Stimulated activated CD8-positive, alpha-beta memory T cell treated with anti-CD3 and anti-CD28 coated beads, Interleukin-15, amount 100 ng/mL, for 4 hours (primary cell): ENCODE data around the gene RAET1G.
A peak's percentile ranks its signal among the peaks of the same experiment; 100 is the strongest.
"Not testable (repeated sequence)": the region's sequence is repeated elsewhere in the genome, so short reads cannot be mapped to it uniquely, and the experiment has no call there.

Source experiments
- DNase-seq, 2 donors: peaks; one replicate each; pipeline ENCODE4 v3.0.0-alpha.2; 2020; ENCODE audit warnings: low read depth in 2 of 2

Gene RAET1G

DNA sequence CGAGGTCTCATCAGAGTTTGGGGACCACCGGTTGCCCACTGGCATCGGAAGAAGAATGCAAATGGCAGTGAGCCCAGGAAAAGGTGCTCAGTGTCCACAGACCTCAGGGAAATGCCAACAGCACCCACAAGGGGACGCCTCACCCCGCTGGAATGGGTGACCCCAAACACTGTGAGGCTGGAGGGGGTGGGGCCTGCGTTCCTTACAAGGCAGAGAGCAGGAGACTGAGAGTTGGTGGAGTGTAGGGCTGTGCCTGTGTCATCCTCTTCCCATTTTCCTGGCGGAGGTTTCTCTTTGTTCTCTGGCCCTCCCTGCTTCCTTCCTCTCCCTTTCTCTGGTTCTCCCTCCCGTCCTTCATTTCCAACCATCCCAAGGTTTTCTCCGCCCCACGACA is 31.0 kb upstream of the RAET1G start:
- not testable (repeated sequence) for DNase-seq

DNA sequence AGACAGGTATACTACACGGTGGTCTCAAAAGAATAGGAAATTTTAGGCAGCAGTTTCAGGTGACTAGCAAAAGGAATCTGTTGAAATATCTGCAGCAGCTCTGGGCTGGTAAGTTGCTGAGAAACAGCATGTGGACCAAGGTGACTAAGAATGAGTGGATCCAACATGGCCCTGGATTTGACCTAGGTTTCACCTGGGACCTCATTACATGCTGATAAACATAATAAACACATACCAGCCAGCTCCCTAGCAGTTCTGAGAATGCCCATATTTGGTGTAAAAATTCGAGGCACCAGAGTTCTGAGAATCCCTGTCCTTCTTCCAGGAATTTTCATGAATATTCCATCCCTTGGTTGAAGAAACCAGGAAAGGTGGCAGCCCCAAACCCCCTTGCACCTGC is 30.5 kb upstream of the RAET1G start:
- DNase-seq, result not testable (repeated sequence)

DNA sequence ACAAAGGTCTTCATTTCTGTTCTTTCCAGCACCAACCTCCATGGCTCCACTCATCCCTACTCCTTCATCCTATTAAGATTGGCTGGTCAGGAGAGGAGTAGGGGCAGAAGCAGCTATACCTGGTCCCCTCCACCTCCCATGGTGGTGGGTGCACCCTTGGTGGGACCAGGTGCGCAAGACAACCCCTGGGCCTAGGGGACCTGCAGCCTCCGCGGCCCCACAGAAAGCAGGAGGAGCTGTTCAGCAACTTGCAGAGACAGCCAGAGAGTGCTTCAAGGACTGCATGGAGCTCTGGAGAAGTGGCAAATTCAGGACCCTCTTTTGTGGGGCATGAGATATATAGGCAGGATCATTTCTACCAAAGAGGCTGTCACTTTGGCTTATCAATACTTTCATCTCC is 28.7 kb upstream of the RAET1G start:
- DNase-seq, result no peak

DNA sequence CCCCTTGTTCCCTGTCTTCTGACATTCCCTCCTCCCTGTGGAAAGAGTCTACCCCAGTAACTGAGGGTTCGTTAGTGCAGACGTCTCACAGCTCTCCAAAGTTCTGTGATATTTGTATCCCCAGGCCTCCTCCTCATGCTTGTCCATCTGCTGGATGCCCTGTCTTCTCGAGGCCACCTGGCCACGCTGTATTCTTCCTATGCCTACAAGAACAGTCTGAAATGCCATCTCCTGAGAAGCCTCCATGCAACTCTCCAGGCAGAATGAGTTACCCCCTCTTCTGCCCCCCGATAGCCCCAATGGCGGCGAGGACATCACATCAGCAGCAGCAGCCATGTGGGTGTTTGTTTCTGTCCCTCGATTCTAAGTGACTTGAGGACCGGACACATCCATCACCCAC is 28.2 kb upstream of the RAET1G start:
- no peak for DNase-seq

DNA sequence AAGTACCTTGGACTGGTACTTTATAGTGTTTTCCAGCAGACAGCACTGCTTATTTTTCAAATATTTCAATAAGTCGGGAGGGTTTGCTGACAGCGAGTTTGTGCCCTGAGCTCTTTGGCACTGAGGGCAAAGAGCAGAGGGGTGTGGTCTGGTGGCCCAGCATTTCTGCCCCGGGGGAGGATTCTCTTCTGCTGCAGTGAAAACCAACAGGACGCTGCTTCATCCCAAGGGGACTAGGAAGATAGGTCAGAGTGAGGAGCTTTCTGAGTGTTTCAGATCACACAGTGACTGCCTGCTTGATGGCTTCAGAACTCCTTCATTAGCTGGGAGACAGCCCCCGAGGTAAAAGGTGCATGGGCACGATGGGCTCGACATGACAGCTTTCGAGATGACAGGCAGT is 27.5 kb upstream of the RAET1G start:
- DNase-seq, result no peak

DNA sequence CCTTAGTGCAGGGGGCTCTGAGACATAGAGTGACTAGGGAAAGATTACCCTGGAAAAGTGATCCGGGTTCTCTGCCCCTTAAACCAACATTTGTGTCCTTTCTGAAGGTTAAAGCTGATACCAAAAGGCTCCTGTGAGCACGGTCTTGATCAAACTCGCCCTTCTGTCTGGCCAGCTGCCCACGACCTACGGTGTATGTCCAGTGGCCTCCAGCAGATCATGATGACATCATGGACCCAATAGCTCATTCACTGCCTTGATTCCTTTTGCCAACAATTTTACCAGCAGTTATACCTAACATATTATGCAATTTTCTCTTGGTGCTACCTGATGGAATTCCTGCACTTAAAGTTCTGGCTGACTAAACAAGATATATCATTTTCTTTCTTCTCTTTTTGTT is 25.7 kb upstream of the RAET1G start:
- DNase-seq, result no peak

DNA sequence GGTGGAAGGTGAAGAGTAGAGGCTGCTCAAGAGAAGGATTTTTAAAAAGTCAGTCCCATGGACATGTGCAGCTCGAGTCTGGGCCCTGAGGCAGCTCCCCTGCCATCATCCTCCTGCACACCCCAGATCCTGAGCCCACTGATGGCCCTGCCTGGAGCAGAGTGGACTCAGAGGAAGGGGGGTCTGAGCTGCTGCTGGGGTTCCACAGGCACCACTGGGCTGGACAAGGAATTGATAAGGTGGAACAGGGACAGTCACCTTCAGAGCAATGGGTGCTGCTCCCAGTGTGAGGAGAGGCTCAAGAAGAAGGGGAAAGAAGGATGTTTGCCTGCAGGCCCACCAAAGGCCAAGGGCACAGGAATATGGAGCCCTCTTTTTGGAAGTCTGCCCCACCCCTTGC is 25.1 kb upstream of the RAET1G start:
- no peak for DNase-seq

DNA sequence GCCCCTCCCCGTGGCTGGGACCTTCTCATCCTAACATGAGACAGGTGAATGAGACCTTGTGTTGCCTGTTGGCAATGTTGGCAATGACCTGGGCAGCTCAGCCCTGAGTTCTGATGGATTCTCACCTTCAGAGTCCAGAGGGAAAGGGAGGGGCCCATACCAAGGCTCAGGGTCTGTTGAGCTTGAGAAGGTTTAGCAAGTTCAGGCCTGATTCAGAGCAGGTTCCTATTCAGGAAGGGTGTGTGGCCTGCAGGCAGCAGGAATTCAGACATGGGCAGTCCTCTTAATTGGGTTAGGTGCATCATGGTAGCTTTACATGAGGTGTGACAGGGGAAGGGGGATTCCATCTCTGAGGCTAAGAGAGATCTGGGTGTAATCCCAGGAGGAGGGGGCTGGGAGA is 24.6 kb upstream of the RAET1G start:
- DNase-seq, result not testable (repeated sequence)

DNA sequence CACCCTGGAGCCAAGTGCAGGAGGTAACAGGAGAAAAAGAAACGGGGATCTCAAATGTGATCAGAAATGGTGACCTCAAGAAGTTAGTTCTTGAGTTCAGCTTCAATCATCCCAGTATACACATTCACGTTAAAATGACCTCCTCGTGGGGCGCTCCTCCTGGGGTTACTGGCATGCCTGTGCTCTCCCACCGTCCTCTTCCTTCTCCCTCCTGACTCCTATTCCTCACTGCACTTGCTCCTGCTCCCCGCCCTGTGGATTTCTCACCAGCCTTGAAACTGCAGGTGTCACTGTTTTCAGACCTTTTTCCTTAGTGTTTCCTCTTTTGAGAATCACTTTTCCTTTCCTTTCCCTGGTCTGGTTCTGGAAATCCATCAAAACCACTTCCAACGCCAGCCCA is 23.7 kb upstream of the RAET1G start:
- not testable (repeated sequence) for DNase-seq

DNA sequence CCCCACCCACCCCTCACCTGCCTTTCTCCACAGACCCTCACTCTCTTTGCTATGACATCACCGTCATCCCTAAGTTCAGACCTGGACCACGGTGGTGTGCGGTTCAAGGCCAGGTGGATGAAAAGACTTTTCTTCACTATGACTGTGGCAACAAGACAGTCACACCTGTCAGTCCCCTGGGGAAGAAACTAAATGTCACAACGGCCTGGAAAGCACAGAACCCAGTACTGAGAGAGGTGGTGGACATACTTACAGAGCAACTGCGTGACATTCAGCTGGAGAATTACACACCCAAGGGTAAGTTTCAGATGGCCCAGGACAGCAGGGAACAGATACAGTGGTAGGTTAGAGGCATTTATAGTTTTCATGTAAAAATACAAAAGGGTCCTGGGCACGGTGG is 22.4 kb upstream of the RAET1G start:
- not testable (repeated sequence) for DNase-seq

DNA sequence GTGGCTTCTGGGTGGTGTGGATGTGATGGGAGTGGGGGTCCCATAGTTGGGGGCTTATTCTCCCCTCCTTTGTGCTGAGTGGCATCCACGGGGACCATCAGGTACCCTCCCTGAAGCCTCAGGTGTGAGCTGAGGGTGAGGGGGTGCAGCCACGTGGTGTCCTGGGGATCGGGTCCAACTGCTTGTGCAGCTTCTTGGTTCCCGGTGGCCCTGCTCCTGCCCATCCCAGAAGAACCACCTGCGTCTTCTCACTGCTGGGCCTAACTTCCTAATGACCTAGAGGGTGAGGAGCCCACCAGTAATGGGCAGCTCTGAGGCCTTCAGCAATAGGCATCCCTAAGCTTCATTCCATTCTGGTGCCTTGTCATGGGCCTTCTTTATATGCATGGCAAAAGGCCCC is 20.4 kb upstream of the RAET1G start:
- not testable (repeated sequence) for DNase-seq

DNA sequence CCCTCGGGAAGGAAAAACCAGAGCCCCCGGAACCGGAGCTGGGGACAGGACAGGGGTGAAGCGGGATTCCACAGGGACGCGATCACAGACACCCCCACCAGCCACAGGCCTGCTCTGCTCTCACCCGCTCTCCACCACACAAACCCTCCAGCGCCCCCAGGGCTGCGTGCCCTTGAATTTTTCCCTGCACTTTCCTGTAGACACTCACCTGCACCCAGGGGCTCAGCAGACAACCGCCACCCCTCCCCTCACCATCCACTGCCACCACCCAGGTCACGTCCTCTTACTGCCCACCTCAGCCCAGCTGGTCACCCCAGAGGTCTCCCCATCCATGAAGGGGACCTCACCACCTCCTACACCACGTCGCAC is 19.5 kb upstream of the RAET1G start:
- DNase-seq, result no peak

DNA sequence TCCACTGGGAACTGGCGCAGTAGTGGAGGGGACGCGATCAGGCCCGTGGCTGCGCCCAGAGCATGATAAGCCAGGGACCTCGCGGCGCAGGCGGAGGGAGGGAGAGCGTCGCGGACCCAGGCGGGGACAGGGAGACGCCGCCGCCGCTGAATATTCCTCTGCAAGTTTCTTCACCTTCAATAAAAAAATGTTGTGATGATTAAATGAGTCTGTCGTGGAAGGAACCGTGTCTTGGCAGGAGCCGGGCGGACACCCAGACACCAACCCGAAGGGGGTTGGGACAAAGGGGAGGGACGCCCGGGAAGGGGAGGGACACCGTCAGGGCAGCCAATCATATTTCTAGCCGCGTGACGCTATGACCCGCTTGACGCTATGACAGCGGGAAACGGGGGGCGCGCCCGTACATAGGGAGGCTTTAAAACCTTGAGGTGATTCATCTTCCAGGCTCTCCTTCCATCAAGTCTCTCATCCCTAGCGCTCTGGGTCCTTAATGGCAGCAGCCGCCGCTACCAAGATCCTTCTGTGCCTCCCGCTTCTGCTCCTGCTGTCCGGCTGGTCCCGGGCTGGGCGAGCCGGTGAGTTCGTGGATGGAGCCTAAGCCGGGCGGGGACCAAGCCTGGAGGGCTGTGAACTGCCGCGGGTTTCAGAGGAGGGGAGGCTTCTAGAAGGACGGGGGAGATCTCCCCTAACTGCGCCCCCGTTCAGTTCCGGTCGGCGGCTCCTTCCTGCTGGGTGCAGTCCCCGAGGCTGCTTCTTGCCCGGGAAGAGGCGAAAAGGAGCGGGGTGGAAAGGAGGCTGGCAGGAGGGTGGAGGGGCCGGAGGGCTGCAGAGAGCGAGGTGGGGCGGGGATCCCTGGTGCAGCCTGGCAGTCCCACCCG is 18.9 kb upstream of the RAET1G start, which contains the start of gene ULBP2:
ULBP2 (plus strand) TSS at position 432 of the 878 bp plus-strand sequence; CDS start at position 491, 59 bp downstream.
- peak; percentile 84 to 89 for DNase-seq

DNA sequence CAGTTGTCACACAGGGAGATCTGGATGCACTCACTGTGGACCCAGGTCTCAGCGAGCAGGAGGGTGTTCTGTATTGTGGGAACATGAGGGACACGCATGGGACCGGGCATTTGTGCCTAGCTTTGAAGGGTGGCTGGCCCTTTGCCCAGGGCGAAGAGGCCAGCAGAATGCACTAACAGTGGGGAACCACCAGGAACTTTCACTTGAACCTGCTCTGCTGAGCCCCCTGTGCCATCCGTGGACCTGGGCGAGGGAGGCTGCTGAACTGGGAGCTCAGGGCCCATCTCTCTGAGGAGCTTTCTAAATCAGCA is 17.7 kb upstream of the RAET1G start:
- no peak for DNase-seq

DNA sequence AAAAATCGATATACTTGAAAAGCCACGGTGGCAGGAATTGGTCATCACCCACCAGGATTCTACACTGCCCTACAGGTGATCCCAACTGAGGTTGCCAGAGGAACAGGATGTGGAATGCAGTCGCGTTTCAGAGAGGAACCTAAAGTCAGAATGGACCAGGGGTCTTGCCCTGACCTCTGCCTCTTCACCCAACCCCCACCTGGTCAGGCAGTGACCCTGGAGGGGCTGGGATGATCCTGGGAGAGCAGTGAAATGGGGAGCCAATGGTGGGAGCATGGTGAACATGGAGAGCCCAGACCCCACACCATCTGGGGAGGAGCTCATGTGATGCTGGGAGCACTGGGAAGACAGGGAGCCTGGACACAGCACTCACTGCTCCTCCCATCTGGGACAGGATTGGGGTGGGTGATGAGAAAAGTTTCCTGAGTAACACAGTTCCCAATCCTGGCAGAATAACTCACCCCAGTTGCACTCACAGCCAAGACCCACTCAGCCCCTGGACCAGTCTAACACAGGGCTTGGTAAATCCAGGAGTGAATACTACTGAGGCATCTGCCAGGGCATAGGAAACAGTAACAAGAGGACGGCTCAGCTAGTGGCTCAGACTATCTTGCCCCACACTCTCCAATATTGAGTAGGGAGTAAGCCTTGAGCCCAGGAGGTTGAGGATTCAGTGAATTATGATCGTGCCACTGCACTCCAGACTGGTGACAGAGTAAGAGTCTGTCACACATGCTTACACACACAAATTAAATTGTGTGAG is 17.2 kb upstream of the RAET1G start:
- no peak for DNase-seq

DNA sequence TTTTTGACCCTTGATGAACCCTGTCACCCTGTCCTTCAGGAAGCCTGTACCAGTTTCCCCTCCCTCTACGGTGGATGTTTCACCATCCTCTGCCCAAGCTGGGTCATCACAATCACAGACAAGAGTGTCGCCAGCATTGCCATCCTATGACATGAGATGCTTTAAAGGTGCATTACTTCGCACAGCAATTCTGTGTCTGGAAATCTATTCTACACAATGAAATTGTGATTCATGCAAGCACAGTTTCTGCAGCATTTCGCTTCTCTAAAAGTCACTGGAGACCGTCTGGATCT is 16.4 kb upstream of the RAET1G start:
- DNase-seq, result no peak

DNA sequence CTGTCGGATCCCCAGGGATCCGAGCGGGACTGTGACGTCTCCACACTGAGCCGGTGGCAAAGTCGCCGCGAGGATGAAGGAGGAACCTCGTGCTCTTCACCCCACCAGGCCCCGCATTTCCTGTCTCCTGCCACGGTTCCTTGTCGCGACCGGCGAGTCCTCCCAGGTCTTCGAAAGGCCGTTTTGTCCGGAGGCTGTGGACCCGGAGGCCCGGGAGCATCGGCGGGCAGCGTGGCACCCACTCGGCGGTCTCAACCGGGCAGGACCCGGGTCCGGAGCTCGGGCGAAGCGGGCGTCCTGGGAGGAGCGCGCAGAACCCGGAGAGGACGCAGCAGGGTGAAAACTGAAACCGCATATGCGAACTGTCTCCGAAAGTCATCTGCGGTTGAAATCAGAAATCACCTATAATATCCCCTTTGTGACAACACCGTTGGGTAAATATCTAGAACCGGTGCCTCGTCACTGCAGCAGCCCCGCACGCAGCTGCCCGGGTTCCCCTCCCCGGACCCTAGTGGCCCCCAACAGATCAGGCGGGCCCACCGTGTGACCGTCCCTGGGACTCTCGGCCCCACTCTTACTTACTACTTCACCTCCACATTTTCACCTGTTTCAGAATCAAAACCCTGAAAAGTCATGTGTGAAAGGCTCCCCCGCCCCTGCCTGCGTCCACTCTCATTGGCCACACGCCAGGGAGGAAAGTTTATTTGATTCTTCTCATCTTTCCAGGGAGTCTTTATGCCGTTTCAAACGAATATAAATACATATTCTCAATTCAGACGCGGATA is 15.8 kb upstream of the RAET1G start:
- DNase-seq, result no peak

DNA sequence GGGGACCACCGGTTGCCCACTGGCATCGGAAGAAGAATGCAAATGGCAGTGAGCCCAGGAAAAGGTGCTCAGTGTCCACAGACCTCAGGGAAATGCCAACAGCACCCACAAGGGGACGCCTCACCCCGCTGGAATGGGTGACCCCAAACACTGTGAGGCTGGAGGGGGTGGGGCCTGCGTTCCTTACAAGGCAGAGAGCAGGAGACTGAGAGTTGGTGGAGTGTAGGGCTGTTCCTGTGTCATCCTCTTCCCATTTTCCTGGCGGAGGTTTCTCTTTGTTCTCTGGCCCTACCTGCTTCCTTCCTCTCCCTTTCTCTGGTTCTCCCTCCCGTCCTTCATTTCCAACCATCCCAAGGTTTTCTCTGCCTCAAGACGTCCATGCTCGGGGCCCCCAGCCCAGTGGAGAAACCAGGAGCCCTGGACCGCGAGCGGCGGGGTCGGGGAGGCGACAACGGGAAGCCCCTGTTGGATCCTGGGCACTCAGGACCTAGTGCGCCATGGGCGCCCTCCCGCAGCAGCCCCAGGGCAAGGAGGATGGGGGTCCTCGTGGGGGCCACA is 15.2 kb upstream of the RAET1G start:
- DNase-seq, result not testable (repeated sequence)

DNA sequence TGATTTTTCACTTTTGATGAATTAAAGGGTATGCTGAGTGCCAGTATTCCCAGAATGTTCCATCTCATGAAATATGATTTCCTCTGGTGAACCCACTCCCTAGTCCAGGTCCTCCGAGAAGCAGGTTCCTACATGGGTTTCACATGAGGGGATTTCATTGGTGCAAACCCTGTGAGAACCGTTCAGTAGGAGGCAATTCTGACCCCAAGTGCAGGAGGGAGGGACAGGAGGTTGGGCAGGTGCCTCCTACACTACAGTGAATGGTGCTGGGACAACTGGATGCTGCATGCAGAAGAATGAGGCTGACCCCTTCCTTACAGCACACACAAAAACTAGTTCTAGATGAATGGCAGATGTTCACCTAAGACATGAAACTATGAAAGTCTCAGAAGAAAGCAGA is 13.8 kb upstream of the RAET1G start:
- no peak for DNase-seq

DNA sequence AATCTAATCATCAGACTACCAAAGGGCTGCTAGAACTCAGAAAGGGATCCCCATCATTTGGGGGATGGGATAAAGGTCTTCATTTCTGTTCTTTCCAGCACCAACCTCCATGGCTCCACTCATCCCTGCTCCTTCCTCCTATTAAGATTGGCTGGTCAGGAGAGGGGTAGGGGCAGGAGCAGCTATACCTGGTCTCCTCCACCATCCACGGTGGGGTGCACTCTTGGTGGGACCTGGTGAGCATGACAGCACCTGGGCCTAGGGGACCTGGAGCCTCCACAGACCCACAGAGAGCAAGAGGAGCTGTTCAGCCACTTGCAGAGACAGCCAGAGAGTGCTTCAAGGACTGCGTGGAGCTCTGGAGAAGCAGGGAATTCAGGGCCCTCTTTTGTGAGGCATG is 12.7 kb upstream of the RAET1G start:
- DNase-seq, result no peak

DNA sequence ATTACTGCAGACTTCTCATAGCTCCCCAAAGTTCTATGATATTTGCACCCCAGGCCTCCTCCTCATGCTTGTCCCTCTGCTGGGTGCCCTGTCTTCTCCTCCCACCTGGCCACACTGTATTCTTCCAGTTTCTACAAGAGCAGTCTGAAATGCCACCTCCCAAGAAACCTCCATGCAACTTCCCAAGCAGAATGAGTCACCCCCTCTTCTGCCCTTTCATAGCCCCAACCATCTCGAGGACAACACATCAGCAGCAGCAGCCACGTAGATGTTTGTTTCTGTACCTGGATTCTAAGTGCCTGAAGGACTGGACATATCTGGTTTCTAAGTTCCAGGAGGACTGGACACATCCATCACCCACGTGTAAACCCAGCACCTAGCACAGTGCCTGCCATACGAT is 12.3 kb upstream of the RAET1G start:
- DNase-seq, result no peak
